ENCODE measurements around the gene NFATC2. TPM values are rescaled to one million over a fixed set of nuclear protein-coding genes. Genes with fewer than 3 reads are reported as not detected.

NFATC2 gene
- total RNA-seq, 1 donor from 2014 or later, result 3.9 TPM

DNA sequence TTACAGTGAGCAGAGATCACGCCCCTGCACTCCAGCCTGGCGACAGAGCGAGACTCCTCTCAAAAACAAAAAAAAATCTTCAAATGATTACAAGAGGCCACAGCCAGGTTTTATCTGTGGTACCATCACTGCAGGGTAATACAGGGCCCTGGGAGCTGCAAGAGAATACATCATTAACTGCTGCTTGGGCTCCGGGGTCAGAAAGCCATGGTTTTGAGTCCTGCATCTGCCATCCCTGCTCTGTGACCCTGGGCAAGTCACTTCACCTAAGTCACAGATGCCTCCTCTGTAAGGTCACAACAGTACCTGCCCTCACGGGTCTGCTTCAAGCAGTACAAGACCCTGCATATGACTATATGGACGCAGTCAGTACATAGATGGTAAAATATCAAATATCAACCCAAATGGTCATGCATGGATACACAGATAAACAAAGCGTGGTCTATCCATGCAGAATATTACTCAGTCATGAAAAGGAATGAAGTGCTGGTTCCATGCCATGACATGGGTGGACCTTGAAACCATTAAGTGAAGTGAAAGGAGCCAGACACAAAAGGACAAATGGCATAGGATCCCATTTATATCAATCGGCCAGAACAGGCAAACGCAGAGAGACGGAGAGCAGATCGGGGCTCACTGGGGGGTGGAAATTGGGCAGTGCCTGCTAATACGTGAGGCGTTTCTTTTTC lies 83.6 kb downstream of the NFATC2 start:
- DNase-seq (ENCODE audit: low read depth) (no peak), FAIRE-seq (no peak)
- Histone ChIP-seq H2AFZ (ENCODE audit: low read depth, low read length) (no peak overlapping the region), H3K27me3 (ENCODE audit: insufficient read depth, low read length) (no peaks in the 10 kb centered on the region), H3K36me3 (ENCODE audit: insufficient read depth, low read length) (no peaks in the 10 kb centered on the region), H3K9me3 (ENCODE audit: insufficient read depth, low read depth, low read length) (no peaks in the 10 kb centered on the region), H3K79me2 (ENCODE audit: insufficient read depth, low read length) (no peaks in the 10 kb centered on the region), H3K4me3 (ENCODE audit: insufficient read depth, low read depth, low read length) (no peak overlapping the region), H3K27ac (ENCODE audit: low read depth, low read length) (no peak overlapping the region), H4K20me1 (ENCODE audit: insufficient read depth, low read length) (no peaks in the 10 kb centered on the region), H3K4me2 (ENCODE audit: low read length) (no peak overlapping the region), H3K4me1 (ENCODE audit: insufficient read depth, low read length) (peaks cover 22% of the 10 kb centered on the region), H3K9ac (ENCODE audit: low read length) (no peak overlapping the region)
- Mint-ChIP-seq H3K4me3 (ENCODE audit: unreplicated experiment) (no peak overlapping the region), H3K27me3 (ENCODE audit: low read depth, unreplicated experiment) (peaks cover under 1% of the 10 kb centered on the region), H3K9me3 (ENCODE audit: unreplicated experiment) (no peaks in the 10 kb centered on the region), H3K36me3 (ENCODE audit: low read depth, unreplicated experiment) (peaks cover 8% of the 10 kb centered on the region), H3K27ac (ENCODE audit: unreplicated experiment) (no peak overlapping the region), H3K4me1 (ENCODE audit: low read depth, unreplicated experiment) (peaks cover 9% of the 10 kb centered on the region)
- TF ChIP-seq EZH2 (IDR thresholded peaks at IDR 0.05; ENCODE audit: insufficient read depth, low read length) (no peak), CTCF (IDR thresholded peaks at IDR 0.05; ENCODE audit: insufficient read depth, low read depth, low read length) (no peak)

- DNase-seq (ENCODE audit: low read depth), result no peak
- Histone ChIP-seq H3K79me2 (ENCODE audit: insufficient read depth, low read length) (no peaks in the 10 kb centered on the region), H3K27me3 (ENCODE audit: insufficient read depth, low read length) (no peaks in the 10 kb centered on the region), H3K36me3 (ENCODE audit: insufficient read depth, low read length) (no peaks in the 10 kb centered on the region), H3K9me3 (ENCODE audit: insufficient read depth, low read depth, low read length) (no peaks in the 10 kb centered on the region), H3K4me2 (ENCODE audit: low read length) (peak overlapping the region; percentile 80), H3K4me3 (ENCODE audit: insufficient read depth, low read depth, low read length) (no peak overlapping the region), H3K27ac (ENCODE audit: low read depth, low read length) (peak overlapping the region; percentile 83), H3K4me1 (ENCODE audit: insufficient read depth, low read length) (peaks cover 18% of the 10 kb centered on the region), H4K20me1 (ENCODE audit: insufficient read depth, low read length) (no peaks in the 10 kb centered on the region), H3K9ac (ENCODE audit: low read length) (peak overlapping the region; percentile 7), H2AFZ (ENCODE audit: low read depth, low read length) (no peak overlapping the region)
- peak overlapping the region; percentile 34 for H3K27ac Mint-ChIP-seq (ENCODE audit: unreplicated experiment)
- H3K4me3 Mint-ChIP-seq (ENCODE audit: unreplicated experiment), result no peak overlapping the region
- H3K36me3 Mint-ChIP-seq (ENCODE audit: low read depth, unreplicated experiment), result peaks cover 8% of the 10 kb centered on the region
- peaks cover 9% of the 10 kb centered on the region for H3K4me1 Mint-ChIP-seq (ENCODE audit: low read depth, unreplicated experiment)
- FAIRE-seq, result no peak
- peaks cover 2% of the 10 kb centered on the region for H3K9me3 Mint-ChIP-seq (ENCODE audit: unreplicated experiment)
- H3K27me3 Mint-ChIP-seq (ENCODE audit: low read depth, unreplicated experiment), result no peaks in the 10 kb centered on the region
- no peak for TF ChIP-seq EZH2 (IDR thresholded peaks at IDR 0.05; ENCODE audit: insufficient read depth, low read length)
- no peak for TF ChIP-seq CTCF (IDR thresholded peaks at IDR 0.05; ENCODE audit: insufficient read depth, low read depth, low read length)
These were observed 85.0 kb downstream of the NFATC2 start for GRCh38 chr20:51457533-51457932.

Data from astrocyte (in vitro differentiated cells and primary cell).